AG04450 (cell line): ENCODE results near the gene COQ8B. TPM values are rescaled to one million over a fixed set of nuclear protein-coding genes. Genes with fewer than 3 reads are reported as not detected.

Experiments
- CTCF ChIA-PET: fragments of 300-600, 350-600 bp; formaldehyde crosslinking; extraction: SDS; loops from one replicate; lab custom pipeline; 2022; ENCODE audit warnings: antibody characterized with exemption, inconsistent platforms; lab: Charles Lee
- POLR2A ChIA-PET: fragments of 350-600 bp; formaldehyde crosslinking; extraction: SDS; loops from one replicate; lab custom pipeline; 2021; ENCODE audit warnings: antibody characterized with exemption, inconsistent platforms; lab: Yijun Ruan, JAX
- DNase-seq: peaks from one replicate; pipeline ENCODE4 v3.0.0-alpha.2; 2011; ENCODE audit warnings: low read depth, low spot score
- H3K27ac ChIP-seq: one replicate; pipeline ENCODE4 v1.5.1; 2012; ENCODE audit warnings: low read depth, low read length, control low read depth
- H3K27me3 ChIP-seq: one replicate; pipeline ENCODE4 v1.6.0; 2012; ENCODE audit warnings: low read length; ENCODE audit not compliant: control insufficient read depth, insufficient read depth
- H3K4me3 ChIP-seq: 2 replicates; pipeline ENCODE4 v1.5.1; 2011; ENCODE audit warnings: mild to moderate bottlenecking, low read depth, low read length, control low read depth
- H3K9me3 ChIP-seq: 2 replicates; pipeline ENCODE4 v1.5.1; 2012; ENCODE audit warnings: low read length; ENCODE audit not compliant: control insufficient read depth, insufficient read depth
- polyA plus RNA-seq: library from polyadenylated mRNA; depleted of rRNA; stranded (reverse); fragments of >200 nt; gene quantifications from 2 replicates; pipeline ENCODE4 v1.2.3, GENCODE V29; 2011
- TF ChIP-seq, protein P1 (sequence below): IDR thresholded peaks from 2 replicates; pipeline ENCODE4 v1.5.1; 2011; ENCODE audit warnings: low read depth, low read length, control low read depth, inconsistent platforms

COQ8B gene
- polyA plus RNA-seq, 1 experiment: 16.0 TPM

DNA sequence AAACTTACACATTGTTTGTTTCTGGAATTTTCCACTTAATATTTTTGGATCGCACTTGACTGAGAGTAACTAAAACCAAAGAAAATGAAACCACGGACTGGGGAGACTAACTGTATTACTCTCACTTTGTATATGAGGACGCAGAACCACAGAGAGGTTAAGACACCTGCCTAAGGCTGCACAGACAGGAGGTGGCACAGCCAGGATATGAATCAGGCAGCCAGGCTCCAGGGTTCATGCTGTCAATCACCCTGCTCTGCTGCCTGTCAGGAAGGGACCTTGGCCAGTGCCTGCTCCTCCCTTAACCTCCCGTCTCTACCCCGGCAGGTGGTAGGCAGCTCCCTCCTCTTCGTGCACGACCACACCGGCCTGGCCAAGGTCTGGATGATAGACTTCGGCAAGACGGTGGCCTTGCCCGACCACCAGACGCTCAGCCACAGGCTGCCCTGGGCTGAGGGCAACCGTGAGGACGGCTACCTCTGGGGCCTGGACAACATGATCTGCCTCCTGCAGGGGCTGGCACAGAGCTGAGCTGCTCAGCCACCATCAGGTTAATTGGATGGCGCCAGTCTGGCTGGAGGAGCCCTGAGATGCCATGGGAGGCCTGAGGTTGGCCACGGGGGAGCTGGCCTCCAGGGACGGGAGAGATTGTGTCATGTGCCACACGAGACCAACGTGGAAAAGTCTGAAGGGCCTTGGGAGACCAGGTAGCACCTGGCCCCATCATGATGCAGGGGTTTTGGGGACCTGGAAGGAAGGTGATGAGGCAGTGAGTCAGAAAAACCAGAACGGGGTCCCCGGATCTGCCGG, 22.5 kb upstream of the COQ8B start:
- ChIA-PET CTCF (no interaction called here), POLR2A (no interaction called here)
- no peaks in the 10 kb centered on the region for H3K9me3 ChIP-seq
- no peak for DNase-seq
- no peak overlapping the region for H3K4me3 ChIP-seq
- no peaks in the 10 kb centered on the region for H3K27me3 ChIP-seq
- TF ChIP-seq, protein P1, sequence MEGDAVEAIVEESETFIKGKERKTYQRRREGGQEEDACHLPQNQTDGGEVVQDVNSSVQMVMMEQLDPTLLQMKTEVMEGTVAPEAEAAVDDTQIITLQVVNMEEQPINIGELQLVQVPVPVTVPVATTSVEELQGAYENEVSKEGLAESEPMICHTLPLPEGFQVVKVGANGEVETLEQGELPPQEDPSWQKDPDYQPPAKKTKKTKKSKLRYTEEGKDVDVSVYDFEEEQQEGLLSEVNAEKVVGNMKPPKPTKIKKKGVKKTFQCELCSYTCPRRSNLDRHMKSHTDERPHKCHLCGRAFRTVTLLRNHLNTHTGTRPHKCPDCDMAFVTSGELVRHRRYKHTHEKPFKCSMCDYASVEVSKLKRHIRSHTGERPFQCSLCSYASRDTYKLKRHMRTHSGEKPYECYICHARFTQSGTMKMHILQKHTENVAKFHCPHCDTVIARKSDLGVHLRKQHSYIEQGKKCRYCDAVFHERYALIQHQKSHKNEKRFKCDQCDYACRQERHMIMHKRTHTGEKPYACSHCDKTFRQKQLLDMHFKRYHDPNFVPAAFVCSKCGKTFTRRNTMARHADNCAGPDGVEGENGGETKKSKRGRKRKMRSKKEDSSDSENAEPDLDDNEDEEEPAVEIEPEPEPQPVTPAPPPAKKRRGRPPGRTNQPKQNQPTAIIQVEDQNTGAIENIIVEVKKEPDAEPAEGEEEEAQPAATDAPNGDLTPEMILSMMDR: no peak
- H3K27ac ChIP-seq: no peak overlapping the region

DNA sequence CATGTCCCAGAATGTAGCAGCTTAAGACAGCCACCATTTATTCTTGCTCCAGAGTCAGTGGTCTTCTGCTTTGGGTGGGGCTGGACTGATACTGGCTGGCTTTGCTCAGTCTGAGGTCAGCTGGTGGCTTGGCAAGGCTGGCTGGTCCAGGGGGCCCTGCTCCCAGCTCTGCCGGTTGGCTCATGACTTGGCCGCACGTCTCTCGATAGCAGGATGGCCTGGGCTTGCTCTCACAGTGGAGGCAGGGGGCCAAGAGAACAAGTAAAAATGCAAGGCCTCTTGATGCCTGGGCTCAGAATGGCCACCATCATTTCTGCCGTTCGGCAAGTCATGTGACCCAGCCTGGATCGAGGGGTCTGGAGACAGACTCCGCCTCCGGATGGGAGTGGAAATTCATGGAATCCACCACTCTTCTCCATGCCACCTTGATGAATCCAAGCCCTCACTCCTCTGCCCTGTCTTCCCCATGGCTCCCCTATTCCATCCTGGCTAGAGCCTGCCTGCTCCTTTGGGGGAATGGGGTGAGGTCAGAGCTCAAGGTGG, 20.5 kb upstream of the COQ8B start:
- DNase-seq: no peak
- H3K27me3 ChIP-seq: no peaks in the 10 kb centered on the region
- ChIA-PET POLR2A (interaction anchor here (0.5 kb wide), 1 partner anchor 12 kb away, joined by 4 read pairs; no protein-coding TSS in a partner anchor), CTCF (no interaction called here)
- no peaks in the 10 kb centered on the region for H3K9me3 ChIP-seq
- TF ChIP-seq, protein P1: no peak
- H3K4me3 ChIP-seq: no peak overlapping the region
- no peak overlapping the region for H3K27ac ChIP-seq

DNA sequence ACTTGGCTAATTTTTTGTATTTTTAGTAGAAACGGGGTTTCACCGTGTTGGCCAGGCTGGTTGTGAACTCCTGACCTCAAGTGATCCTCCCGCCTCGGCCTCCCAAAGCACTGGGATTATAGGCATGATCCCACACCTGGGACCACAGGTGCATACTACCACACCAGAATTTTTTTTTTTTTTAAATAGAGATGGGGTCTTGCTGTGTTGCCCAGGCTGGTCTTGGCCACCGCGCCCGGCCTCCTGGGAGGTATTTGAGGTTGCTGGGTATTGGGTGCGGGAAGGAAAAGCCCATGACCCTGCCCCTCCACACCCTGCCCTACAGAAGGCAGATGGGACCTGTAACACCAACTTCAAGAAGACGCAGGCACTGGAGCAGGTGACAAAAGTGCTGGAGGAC, 20.0 kb upstream of the COQ8B start:
- TF ChIP-seq, protein P1: no peak
- Histone ChIP-seq H3K27ac (no peak overlapping the region), H3K4me3 (no peak overlapping the region), H3K27me3 (no peaks in the 10 kb centered on the region), H3K9me3 (no peaks in the 10 kb centered on the region)
- DNase-seq: no peak
- POLR2A ChIA-PET: no interaction called here
- CTCF ChIA-PET: no interaction called here

DNA sequence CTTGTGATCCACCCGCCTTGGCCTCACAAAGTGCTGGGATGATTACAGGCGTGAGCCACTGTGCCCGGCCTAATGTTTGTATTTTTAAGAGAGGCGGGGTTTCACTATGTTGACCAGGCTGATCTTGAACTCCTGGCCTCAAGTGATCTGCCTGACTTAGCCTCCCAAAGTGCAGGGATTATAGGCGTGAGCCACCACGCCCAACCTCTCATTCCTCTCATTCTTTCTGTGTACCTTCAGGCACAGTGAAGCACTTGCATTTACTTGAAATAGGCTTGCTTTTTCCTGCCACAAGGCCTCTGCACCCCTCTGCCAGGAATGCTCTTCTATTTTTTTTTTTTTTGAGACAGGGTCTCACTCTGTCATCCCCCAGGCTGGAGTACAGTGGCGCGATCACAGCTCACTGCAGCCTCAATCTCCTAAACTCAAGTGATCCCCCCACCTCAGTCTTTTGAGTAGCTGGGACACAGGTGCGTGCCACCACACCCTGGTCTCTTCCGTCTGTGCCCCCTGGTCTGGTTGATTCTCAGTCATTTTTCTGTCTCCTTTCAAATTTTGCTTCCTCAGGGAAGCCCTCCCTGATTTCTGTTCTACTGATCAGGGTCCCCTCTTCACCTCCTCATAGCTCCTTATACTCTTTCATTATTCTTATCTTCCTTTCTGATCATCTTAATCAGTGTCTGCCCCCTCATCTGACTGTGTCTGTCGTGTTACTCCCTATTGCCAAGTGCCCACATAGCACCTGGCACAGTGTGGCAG, 18.5 kb upstream of the COQ8B start:
- DNase-seq: no peak
- ChIA-PET CTCF (no interaction called here), POLR2A (no interaction called here)
- H3K9me3 ChIP-seq: no peaks in the 10 kb centered on the region
- TF ChIP-seq, protein P1: no peak
- H3K27me3 ChIP-seq: no peaks in the 10 kb centered on the region
- no peak overlapping the region for H3K4me3 ChIP-seq
- no peak overlapping the region for H3K27ac ChIP-seq
